ENCODE data around the gene KRTAP2-2.

DNA sequence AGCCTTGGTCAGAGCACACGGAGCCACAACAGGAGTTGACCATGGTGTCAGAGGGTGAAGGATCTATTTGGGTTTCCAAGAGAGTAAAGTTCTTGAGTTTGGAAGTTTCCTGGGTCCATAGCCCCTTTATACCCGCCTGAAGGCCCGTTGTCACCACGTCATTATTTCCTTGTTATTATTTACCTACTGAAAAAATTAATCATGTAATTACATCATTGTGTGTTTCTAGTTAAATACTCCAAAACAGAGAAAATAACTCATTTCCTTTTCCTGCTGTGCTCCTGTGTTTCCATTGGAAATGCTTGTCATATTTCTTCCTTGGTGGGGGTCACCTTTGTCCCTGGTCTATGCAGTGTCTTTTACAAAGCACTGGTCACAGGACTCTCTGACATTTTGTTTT is 43.0 kb upstream of the KRTAP2-2 start, which contains the start of gene KRTAP4-8:
- TF ChIP-seq CTCF (IDR thresholded peaks at IDR 0.05), result no peak
- no peak for TF ChIP-seq ZFX (IDR thresholded peaks at IDR 0.05; ENCODE audit: borderline replicate concordance)

Measured in 22Rv1 (cell line).